Measurements from ENCODE around the gene ANKS3. TPM values are rescaled to one million over a fixed set of nuclear protein-coding genes. Genes with fewer than 3 reads are reported as not detected.
A peak's percentile ranks its signal among the peaks of the same experiment; 100 is the strongest.

Gene ANKS3
- total RNA-seq, 2 donors from 2014 or later = 6.7 to 13.5 TPM

DNA sequence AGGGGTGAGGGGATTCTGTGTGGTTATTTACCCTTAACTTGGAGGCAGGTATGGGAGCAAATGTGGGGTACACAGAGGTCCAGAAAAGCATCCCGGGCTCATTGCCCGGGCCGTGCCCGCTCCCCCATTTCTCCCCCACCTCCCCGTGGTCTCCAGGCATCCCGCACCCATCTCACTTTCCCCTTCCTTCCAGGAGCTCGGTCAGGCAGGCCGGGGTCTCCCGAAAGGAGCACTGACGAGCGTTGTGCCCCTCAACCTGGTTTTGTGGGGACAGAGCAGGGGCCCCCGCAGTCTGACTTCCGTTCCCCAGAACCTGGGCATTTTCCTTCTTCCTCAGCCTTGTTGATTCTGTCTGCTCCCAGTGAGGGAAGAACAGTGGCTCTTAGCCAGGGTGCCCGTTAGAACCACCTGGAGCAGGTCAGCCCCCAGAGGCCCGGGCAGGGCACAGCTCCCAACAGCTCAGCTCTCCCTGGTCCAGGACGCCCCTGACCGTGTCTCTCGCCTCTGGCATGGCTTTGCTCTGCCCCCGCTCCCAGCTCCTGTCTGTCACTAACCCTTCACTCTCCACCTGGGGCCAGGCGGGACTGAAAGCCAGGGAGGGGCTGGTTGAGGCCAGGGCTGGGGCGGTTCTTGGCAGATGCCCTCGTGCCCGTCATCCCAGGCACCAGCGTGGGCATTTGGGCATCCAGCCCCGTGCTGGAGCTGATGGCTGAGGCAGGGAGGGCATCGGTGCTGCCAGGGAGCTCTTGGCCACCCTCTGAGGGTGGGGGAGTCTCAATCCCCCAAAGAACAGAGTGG lies 53.2 kb downstream of the ANKS3 start:
- TF ChIP-seq, protein P1, sequence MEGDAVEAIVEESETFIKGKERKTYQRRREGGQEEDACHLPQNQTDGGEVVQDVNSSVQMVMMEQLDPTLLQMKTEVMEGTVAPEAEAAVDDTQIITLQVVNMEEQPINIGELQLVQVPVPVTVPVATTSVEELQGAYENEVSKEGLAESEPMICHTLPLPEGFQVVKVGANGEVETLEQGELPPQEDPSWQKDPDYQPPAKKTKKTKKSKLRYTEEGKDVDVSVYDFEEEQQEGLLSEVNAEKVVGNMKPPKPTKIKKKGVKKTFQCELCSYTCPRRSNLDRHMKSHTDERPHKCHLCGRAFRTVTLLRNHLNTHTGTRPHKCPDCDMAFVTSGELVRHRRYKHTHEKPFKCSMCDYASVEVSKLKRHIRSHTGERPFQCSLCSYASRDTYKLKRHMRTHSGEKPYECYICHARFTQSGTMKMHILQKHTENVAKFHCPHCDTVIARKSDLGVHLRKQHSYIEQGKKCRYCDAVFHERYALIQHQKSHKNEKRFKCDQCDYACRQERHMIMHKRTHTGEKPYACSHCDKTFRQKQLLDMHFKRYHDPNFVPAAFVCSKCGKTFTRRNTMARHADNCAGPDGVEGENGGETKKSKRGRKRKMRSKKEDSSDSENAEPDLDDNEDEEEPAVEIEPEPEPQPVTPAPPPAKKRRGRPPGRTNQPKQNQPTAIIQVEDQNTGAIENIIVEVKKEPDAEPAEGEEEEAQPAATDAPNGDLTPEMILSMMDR (IDR thresholded peaks at IDR 0.05) = no peak
- Histone ChIP-seq H3K36me3 (peaks cover 42% of the 10 kb centered on the region), H3K27ac (peak overlapping the region; percentile 80 to 94)

DNA sequence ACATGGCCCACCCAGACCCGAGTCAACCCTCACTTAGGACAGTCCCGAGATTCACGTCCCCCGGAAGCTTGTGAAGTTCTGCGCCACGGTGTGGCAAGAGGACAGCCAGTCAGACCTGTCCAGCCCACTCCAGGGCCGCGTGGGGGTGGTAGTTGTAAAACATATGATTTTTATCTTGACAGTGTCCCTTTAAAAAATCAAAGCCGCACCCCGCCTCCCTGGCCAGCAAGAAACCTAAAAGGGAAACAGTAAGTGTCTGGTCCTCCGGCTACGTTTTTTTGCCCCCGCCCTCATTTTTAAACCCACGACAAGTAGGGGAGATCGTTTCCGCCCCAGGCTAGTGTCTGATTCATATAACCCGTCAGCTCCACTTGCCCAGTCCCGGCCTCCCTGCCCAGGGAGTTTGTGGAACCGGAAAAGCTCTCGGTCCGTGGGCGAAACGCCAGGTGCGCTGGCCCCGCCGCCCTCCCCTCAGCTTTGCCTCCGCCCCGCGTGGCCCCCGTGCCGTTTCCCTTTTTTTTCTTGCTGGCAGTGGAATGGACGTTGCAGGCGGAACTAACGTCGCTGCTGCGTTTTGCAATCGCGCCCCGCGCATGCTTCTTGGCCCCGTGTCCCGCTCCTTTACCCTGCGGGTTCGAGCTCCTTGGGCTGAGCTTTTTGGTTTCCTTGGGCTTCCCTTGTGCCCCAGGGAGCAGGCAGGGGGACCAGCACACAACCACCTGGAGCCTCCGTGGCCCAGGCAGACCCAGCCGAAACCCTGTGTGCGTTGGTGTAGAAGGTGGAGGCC lies 54.0 kb downstream of the ANKS3 start:
- Histone ChIP-seq H3K4me3 (peak overlapping the region; percentile 4 to 21), H3K9me3 (no peaks in the 10 kb centered on the region), H3K27ac (peak overlapping the region; percentile 80 to 94), H3K36me3 (peaks cover 34% of the 10 kb centered on the region), H3K27me3 (no peaks in the 10 kb centered on the region), H3K4me1 (peaks cover 0 to 35% of the 10 kb centered on the region in 2 donors)
- peak; percentile 74 for DNase-seq (ENCODE audit: low spot score)
- TF ChIP-seq, protein P1 (IDR thresholded peaks at IDR 0.05) = no peak

More for the DNA sequence above, 53.2 kb downstream of the ANKS3 start:
- Histone ChIP-seq H3K4me1 (peaks cover 0 to 35% of the 10 kb centered on the region in 2 donors), H3K4me3 (peak overlapping the region; percentile 4 to 21), H3K27me3 (no peaks in the 10 kb centered on the region), H3K9me3 (no peaks in the 10 kb centered on the region)
- DNase-seq (ENCODE audit: low spot score) = no peak

DNA sequence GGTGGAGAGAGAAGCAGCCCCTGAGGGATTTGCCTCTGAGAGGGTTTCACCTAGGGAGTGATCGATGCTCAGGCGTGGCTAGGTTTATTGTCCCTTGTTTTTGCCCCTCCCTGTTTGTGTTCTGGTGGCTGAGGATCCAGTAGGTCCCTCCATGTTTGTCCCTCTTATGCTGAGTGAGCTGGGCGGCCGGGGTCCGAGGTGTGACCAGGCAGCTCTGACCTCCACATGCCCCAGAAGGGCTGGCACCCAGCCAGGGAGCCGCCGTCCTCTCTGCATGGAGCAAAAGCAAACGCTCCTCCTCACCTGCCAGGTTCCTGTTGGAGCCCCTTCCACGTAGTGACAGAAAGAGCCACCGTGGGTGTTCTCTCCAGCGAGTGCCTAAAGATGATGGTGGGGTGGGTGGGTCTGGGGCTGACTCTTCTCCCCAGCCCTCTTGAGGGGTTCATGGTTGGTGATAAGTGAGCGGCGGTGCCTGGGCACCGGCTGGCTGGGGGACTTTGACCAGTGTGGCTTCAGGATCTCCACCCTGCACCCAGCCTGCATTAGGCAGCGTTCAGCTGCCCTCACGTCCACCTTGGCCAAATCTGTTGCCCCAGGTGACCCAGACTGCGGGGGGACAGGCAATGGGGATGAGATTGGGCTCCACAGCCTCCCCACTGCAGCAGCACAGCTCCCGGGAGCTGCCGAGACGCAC lies 54.8 kb downstream of the ANKS3 start:
- H3K4me3 ChIP-seq = peak overlapping the region in 1 of 2 donors; percentile 21
- peaks cover 31% of the 10 kb centered on the region for H3K36me3 ChIP-seq
- TF ChIP-seq, protein P1 (IDR thresholded peaks at IDR 0.05) = no peak
- no peaks in the 10 kb centered on the region for H3K9me3 ChIP-seq
- peaks cover 0 to 35% of the 10 kb centered on the region in 2 donors for H3K4me1 ChIP-seq
- no peaks in the 10 kb centered on the region for H3K27me3 ChIP-seq
- DNase-seq (ENCODE audit: low spot score) = no peak
- H3K27ac ChIP-seq = peak overlapping the region; percentile 80 to 94

DNA sequence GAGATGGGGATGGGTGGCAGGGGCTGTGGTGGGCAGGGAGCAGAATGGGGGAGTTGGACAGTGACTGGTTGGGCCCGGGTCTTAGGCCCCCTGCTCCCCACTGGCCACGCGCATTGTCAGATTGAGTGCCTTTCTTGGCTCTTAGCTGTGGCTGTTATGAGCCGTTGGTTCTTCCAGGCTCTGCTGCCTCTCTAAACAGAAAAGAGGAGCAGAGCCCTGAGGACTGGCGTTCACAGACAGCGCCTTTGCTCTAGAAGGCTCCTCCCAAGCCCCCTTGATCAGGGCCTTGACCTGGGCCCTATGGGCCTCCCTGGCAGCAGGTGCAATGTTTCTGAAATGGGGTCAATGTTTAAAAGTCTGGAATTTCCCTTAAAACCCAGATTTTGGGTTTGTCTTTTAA lies 55.5 kb downstream of the ANKS3 start:
- no peaks in the 10 kb centered on the region for H3K9me3 ChIP-seq
- peak overlapping the region; percentile 80 to 94 for H3K27ac ChIP-seq
- no peaks in the 10 kb centered on the region for H3K27me3 ChIP-seq
- H3K4me3 ChIP-seq = no peak overlapping the region
- peaks cover 0 to 35% of the 10 kb centered on the region in 2 donors for H3K4me1 ChIP-seq
- TF ChIP-seq, protein P1 (IDR thresholded peaks at IDR 0.05) = no peak
- H3K36me3 ChIP-seq = peaks cover 31% of the 10 kb centered on the region
- DNase-seq (ENCODE audit: low spot score) = no peak

DNA sequence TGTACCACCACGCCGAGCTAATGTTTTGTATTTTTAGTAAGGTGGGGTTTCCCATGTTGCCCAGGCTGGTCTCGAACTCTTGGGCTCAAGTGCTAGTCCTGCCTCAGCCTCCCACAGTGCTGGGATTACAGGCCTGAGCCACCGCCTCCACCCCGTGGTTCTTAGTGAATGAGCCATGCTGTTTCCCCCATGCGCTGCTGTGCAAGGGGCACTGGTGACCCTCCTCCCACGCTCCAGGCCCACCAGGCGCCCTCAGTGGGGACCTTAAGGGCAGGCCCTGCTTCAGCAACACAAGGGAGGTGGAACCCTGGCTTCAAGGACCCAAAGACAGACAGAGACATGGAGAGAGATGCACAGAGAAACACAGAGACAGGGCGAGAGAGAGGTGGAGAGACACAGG lies 56.1 kb downstream of the ANKS3 start:
- H3K4me1 ChIP-seq = peaks cover 0 to 35% of the 10 kb centered on the region in 2 donors
- H3K27me3 ChIP-seq = no peaks in the 10 kb centered on the region
- no peak for DNase-seq (ENCODE audit: low spot score)
- TF ChIP-seq, protein P1 (IDR thresholded peaks at IDR 0.05) = no peak
- H3K4me3 ChIP-seq = no peak overlapping the region
- peaks cover 32% of the 10 kb centered on the region for H3K36me3 ChIP-seq
- peak overlapping the region; percentile 80 to 94 for H3K27ac ChIP-seq
- H3K9me3 ChIP-seq = no peaks in the 10 kb centered on the region
